Mucosa of descending colon (tissue), 3 donors: Measurements from ENCODE around the gene ARHGAP27. TPM values are rescaled to one million over a fixed set of nuclear protein-coding genes. Genes with fewer than 3 reads are reported as not detected.

Experiments
- ATAC-seq: fragments of 200-7000 bp; cut with Tn5 transposase; one replicate; pipeline ENCODE4 v1.9.1; 2020; ENCODE audit warnings: mild to moderate bottlenecking, moderate library complexity
- DNase-seq, 3 donors: peaks; one replicate each; pipeline ENCODE4 v3.0.0-alpha.2; 2020
- H3K36me3 ChIP-seq: fragments of 200-600 bp; one replicate; pipeline ENCODE4 v1.8.0; 2021; ENCODE audit warnings: low read depth, mild to moderate bottlenecking
- H3K4me1 ChIP-seq: fragments of 200-600 bp; one replicate; pipeline ENCODE4 v1.8.0; 2021; ENCODE audit warnings: low read depth, mild to moderate bottlenecking
- H3K4me3 ChIP-seq: fragments of 200-600 bp; one replicate; pipeline ENCODE4 v1.8.0; 2021; ENCODE audit warnings: mild to moderate bottlenecking
- H3K9me3 ChIP-seq: fragments of 200-600 bp; one replicate; pipeline ENCODE4 v1.8.0; 2021; ENCODE audit warnings: mild to moderate bottlenecking
- intact Hi-C, 2 donors: fragments of 100-400 bp; cut with DNase I in 1 of 2; cut with micrococcal nuclease in 1 of 2; formaldehyde crosslinking; loops; one replicate each; pipeline versions ENCODE4 v1.11.0 to v1.11.1; 2022; cut with DNase I, micrococcal nuclease
- total RNA-seq, 3 donors: library from RNA; stranded (reverse); fragmentation: NEBNext Ultra II Directional in 2 of 3; extraction: Animal tissue kit (Norgen Biotek cat#: 25700) in 2 of 3; gene quantifications; one replicate each; pipeline versions ENCODE4 v1.2.1 to v1.2.4, GENCODE V29; 2021 to 2023
- TF ChIP-seq, protein P1 (sequence below): fragments of 200-600 bp; IDR thresholded peaks from one replicate; pipeline ENCODE4 v1.8.0; 2022; ENCODE audit warnings: antibody characterized with exemption, mild to moderate bottlenecking
- donor health status: DM: no; HTN: no; CAD: no; lungs with moderate emphysema.
- donor health status: DM: no; HTN: no; CAD: no.
- donor health status: DM: no; HTN: yes; CAD: no.

ARHGAP27 gene
- total RNA-seq, 3 donors from 2014 or later: 88.7 to 199 (median 165) TPM

GRCh38 chr17:45437465-45438283 is 5.0 kb upstream of the ARHGAP27 start:
- DNase-seq: peak in 1 of 3 donors; percentile 23
- H3K36me3 ChIP-seq: no peaks in the 10 kb centered on the region
- H3K4me1 ChIP-seq: peaks cover 17% of the 10 kb centered on the region
- H3K4me3 ChIP-seq: no peak overlapping the region
- TF ChIP-seq, protein P1, sequence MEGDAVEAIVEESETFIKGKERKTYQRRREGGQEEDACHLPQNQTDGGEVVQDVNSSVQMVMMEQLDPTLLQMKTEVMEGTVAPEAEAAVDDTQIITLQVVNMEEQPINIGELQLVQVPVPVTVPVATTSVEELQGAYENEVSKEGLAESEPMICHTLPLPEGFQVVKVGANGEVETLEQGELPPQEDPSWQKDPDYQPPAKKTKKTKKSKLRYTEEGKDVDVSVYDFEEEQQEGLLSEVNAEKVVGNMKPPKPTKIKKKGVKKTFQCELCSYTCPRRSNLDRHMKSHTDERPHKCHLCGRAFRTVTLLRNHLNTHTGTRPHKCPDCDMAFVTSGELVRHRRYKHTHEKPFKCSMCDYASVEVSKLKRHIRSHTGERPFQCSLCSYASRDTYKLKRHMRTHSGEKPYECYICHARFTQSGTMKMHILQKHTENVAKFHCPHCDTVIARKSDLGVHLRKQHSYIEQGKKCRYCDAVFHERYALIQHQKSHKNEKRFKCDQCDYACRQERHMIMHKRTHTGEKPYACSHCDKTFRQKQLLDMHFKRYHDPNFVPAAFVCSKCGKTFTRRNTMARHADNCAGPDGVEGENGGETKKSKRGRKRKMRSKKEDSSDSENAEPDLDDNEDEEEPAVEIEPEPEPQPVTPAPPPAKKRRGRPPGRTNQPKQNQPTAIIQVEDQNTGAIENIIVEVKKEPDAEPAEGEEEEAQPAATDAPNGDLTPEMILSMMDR: no peak
- no peak for ATAC-seq
- no peaks in the 10 kb centered on the region for H3K9me3 ChIP-seq
- intact Hi-C loops: no loop called here

GRCh38 chr17:45436625-45437464 is 4.2 kb upstream of the ARHGAP27 start:
- DNase-seq (peak in 1 of 3 donors; percentile 25), ATAC-seq (no peak)
- Histone ChIP-seq H3K4me3 (no peak overlapping the region), H3K9me3 (no peaks in the 10 kb centered on the region), H3K4me1 (peaks cover 17% of the 10 kb centered on the region), H3K36me3 (no peaks in the 10 kb centered on the region)
- intact Hi-C loops: no loop called here
- TF ChIP-seq, protein P1: no peak

- no peaks in the 10 kb centered on the region for H3K9me3 ChIP-seq
- intact Hi-C loops: no loop called here
- no peak overlapping the region for H3K4me3 ChIP-seq
- DNase-seq: peak in 1 of 3 donors; percentile 28
- H3K4me1 ChIP-seq: peaks cover 21% of the 10 kb centered on the region
- H3K36me3 ChIP-seq: no peaks in the 10 kb centered on the region
- ATAC-seq: no peak
- TF ChIP-seq, protein P1: no peak
These were observed 3.5 kb upstream of the ARHGAP27 start for GRCh38 chr17:45436161-45436560.

- TF ChIP-seq, protein P1: no peak
- Histone ChIP-seq H3K4me3 (no peak overlapping the region), H3K9me3 (no peaks in the 10 kb centered on the region), H3K4me1 (peaks cover 27% of the 10 kb centered on the region), H3K36me3 (no peaks in the 10 kb centered on the region)
- intact Hi-C loops: no loop called here
- ATAC-seq (no peak), DNase-seq (peak in 1 of 3 donors; percentile 17)
These were observed 2.8 kb upstream of the ARHGAP27 start for GRCh38 chr17:45435481-45435880.

- Histone ChIP-seq H3K9me3 (no peaks in the 10 kb centered on the region), H3K36me3 (no peaks in the 10 kb centered on the region), H3K4me3 (no peak overlapping the region), H3K4me1 (peaks cover 26% of the 10 kb centered on the region)
- ATAC-seq: no peak
- peak in 1 of 3 donors; percentile 57 for DNase-seq
- TF ChIP-seq, protein P1: no peak
- intact Hi-C loops: no loop called here
These were observed 477 bp upstream of the ARHGAP27 start for GRCh38 chr17:45433159-45433535.
